Measurements from ENCODE around the gene TMED8.
"Not testable (repeated sequence)": the region's sequence is repeated elsewhere in the genome, so short reads cannot be mapped to it uniquely, and the experiment has no call there.

The TMED8 gene

DNA sequence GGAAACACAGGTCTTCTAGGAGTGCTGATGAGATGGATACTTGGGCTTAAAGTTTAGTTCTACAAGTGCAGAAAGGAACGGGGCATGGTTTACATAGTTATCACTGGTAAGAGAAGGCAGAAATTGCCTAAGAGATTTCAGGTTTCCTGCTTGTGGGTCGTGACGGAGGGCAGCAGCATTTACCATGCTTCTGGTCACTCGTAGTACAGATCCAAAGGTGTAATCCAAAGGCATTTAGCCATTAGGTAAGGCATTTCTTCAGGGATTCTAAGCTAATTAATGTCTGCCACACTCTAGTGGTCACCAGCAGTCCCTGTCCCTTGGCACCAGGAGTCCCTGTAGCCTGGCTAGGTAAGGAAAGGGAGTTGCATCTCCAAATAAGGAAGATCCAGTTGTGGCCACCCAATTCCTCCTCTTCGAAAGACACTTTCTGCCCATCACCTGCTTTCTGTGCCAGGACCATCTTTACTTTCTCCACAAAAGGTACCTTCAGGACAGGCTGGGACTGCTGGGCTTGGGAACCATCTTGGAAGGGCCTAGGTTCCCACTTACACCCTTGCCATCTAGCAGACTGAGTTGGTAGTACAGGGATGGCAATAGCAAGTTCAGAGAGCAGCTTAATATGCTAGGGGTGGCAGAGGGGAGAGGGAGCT is 54.5 kb downstream of the TMED8 start:
- TF ChIP-seq, protein P1, sequence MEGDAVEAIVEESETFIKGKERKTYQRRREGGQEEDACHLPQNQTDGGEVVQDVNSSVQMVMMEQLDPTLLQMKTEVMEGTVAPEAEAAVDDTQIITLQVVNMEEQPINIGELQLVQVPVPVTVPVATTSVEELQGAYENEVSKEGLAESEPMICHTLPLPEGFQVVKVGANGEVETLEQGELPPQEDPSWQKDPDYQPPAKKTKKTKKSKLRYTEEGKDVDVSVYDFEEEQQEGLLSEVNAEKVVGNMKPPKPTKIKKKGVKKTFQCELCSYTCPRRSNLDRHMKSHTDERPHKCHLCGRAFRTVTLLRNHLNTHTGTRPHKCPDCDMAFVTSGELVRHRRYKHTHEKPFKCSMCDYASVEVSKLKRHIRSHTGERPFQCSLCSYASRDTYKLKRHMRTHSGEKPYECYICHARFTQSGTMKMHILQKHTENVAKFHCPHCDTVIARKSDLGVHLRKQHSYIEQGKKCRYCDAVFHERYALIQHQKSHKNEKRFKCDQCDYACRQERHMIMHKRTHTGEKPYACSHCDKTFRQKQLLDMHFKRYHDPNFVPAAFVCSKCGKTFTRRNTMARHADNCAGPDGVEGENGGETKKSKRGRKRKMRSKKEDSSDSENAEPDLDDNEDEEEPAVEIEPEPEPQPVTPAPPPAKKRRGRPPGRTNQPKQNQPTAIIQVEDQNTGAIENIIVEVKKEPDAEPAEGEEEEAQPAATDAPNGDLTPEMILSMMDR (IDR thresholded peaks at IDR 0.05; ENCODE audit: low read depth, low read length), result no peak
- Histone ChIP-seq H3K4me3 (ENCODE audit: low read depth, low read length) (peak overlapping the region; percentile 67), H3K9me3 (ENCODE audit: severe bottlenecking) (no peaks in the 10 kb centered on the region), H3K27ac (peak overlapping the region; percentile 97), H3K27me3 (ENCODE audit: insufficient read depth, low read depth, severe bottlenecking) (no peaks in the 10 kb centered on the region), H3K36me3 (no peaks in the 10 kb centered on the region; the same call in 1 of the 2 replicates)
- DNase-seq, result no peak

DNA sequence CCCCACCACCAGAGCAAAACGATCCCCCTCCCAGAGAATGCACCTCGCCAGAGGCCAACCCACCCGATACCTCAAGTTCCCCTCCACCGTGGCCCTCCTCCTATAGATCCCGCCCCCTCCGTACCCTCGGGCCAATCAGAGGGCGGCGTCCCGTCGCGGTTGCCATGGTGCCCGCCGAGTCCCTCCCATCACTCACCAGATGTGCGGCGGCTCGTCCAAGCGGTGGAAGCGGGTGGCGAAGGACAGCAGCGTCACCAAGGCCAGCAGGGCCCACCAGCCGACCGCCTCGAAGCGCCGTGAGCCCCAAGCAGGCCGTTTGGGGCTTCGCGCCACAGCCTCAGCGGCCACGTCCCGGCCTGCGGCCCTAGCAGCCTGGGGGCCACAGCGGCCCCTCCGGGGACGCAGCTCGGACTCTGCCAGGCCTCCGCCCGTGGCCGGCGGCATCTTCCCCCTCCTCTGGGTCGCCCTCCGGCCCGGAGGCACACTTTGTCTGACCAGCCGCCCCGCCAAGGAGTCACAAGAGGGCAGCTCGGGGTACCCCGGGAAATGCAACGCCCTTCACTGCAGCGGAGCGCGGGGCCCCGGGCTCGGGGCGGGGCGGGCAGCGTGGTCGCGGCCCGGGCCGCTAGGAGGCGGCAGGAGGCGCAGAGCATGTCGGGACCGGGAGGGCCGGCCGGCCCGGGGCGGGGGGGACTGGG is 56.5 kb downstream of the TMED8 start, which contains the start of gene POMT2:
Gene POMT2 (minus strand): TSS at position 646 of the 698 bp plus-strand sequence. CDS start 202 bp downstream, at position 444.
- no peaks in the 10 kb centered on the region for H3K27me3 ChIP-seq (ENCODE audit: insufficient read depth, low read depth, severe bottlenecking)
- H3K4me3 ChIP-seq (ENCODE audit: low read depth, low read length), result peak within 1 kb of the TSS; percentile 67
- peak; percentile 94 for DNase-seq
- TF ChIP-seq, protein P1 (IDR thresholded peaks at IDR 0.05; ENCODE audit: low read depth, low read length), result peak; percentile 32; the same call in 1 of the 2 replicates
- no peaks in the 10 kb centered on the region for H3K9me3 ChIP-seq (ENCODE audit: severe bottlenecking)
- H3K27ac ChIP-seq, result peak within 1 kb of the TSS; percentile 97
- no peaks in the 10 kb centered on the region; the same call in 1 of the 2 replicates for H3K36me3 ChIP-seq

- TF ChIP-seq, protein P1 (IDR thresholded peaks at IDR 0.05; ENCODE audit: low read depth, low read length), result no peak
Measured at GRCh38 chr14:77319422-77319821, 57.5 kb downstream of the TMED8 start.

DNA sequence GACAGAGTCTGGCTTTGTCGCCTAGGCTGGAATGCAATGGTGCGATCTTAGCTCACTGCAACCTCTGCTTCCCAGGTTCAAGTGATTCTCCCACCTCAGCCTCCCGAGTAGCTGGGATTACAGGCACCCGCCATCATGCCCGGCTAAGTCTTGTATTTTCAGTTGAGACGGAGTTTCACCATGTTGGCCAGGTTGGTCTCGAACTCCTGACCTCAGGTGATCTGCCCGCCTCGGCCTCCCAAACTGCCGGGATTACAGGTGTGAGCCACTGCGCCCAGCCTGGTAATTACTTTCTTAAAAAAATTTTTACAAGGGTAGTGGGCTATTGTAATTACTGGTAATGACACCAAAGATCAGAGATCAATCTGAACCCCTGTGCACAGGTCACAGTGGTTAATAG is 58.1 kb downstream of the TMED8 start:
- not testable (repeated sequence) for H3K27ac ChIP-seq; H3K36me3 ChIP-seq; H3K27me3 ChIP-seq (ENCODE audit: insufficient read depth, low read depth, severe bottlenecking); H3K4me3 ChIP-seq (ENCODE audit: low read depth, low read length); DNase-seq; H3K9me3 ChIP-seq (ENCODE audit: severe bottlenecking)

More at GRCh38 chr14:77319422-77319821, 57.5 kb downstream of the TMED8 start:
- DNase-seq, result no peak
- no peaks in the 10 kb centered on the region for H3K9me3 ChIP-seq (ENCODE audit: severe bottlenecking)
- no peak overlapping the region for H3K27ac ChIP-seq
- no peaks in the 10 kb centered on the region; the same call in 1 of the 2 replicates for H3K36me3 ChIP-seq
- H3K4me3 ChIP-seq (ENCODE audit: low read depth, low read length), result no peak overlapping the region
- no peaks in the 10 kb centered on the region for H3K27me3 ChIP-seq (ENCODE audit: insufficient read depth, low read depth, severe bottlenecking)

DNA sequence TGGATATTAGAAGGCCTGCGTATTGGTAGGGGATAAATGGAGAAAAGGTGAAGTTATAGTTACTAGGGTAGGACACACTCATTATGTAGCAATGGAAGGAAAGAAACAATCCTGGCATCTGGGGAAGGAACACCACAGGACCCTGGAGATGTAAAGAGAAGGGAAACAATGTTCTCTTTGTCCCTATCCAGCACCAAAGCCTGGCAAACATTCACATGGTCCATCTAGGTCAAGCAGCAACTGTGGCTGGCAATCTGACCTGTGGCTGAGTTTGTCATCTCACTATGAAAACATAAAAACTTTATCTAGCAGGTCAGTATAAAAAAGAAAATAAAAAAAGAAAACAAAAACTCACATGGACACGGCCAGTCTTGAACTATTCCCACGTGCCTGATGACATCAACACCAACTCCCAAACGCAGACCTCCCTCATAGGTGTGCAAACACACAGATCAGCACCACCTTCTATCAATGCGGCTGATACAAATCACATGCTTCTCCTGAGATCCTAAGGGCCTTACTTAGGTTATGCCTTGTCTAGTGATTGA is 58.8 kb downstream of the TMED8 start:
- no peaks in the 10 kb centered on the region; the same call in 1 of the 2 replicates for H3K36me3 ChIP-seq
- no peak for DNase-seq
- no peaks in the 10 kb centered on the region for H3K9me3 ChIP-seq (ENCODE audit: severe bottlenecking)
- TF ChIP-seq, protein P1 (IDR thresholded peaks at IDR 0.05; ENCODE audit: low read depth, low read length), result no peak
- H3K27ac ChIP-seq, result no peak overlapping the region
- no peak overlapping the region for H3K4me3 ChIP-seq (ENCODE audit: low read depth, low read length)
- H3K27me3 ChIP-seq (ENCODE audit: insufficient read depth, low read depth, severe bottlenecking), result no peaks in the 10 kb centered on the region

- no peak for DNase-seq
- no peaks in the 10 kb centered on the region for H3K27me3 ChIP-seq (ENCODE audit: insufficient read depth, low read depth, severe bottlenecking)
- no peaks in the 10 kb centered on the region; the same call in 1 of the 2 replicates for H3K36me3 ChIP-seq
- H3K9me3 ChIP-seq (ENCODE audit: severe bottlenecking), result no peaks in the 10 kb centered on the region
- TF ChIP-seq, protein P1 (IDR thresholded peaks at IDR 0.05; ENCODE audit: low read depth, low read length), result no peak
- no peak overlapping the region for H3K4me3 ChIP-seq (ENCODE audit: low read depth, low read length)
- H3K27ac ChIP-seq, result peak overlapping the region; percentile 84
Measured at GRCh38 chr14:77316872-77317301, 60.0 kb downstream of the TMED8 start.
